GM19463 (cell line): ENCODE results near the gene ABCF1.
"Not testable (repeated sequence)": the region's sequence is repeated elsewhere in the genome, so short reads cannot be mapped to it uniquely, and the experiment has no call there.

Source experiments
- ATAC-seq: cut with Tn5 transposase; IDR thresholded peaks from one replicate; pipeline ENCODE4 v1.9.1; 2021; ENCODE audit warnings: mild to moderate bottlenecking, moderate library complexity; ENCODE audit not compliant: unreplicated experiment

Gene ABCF1

GRCh38 chr6:30571075-30571761 lies at the start of gene ABCF1:
TSS of gene ABCF1 (plus strand) at chr6:30571442. CDS start at chr6:30571488, 46 bp downstream.
- ATAC-seq, result peak; percentile 94

DNA sequence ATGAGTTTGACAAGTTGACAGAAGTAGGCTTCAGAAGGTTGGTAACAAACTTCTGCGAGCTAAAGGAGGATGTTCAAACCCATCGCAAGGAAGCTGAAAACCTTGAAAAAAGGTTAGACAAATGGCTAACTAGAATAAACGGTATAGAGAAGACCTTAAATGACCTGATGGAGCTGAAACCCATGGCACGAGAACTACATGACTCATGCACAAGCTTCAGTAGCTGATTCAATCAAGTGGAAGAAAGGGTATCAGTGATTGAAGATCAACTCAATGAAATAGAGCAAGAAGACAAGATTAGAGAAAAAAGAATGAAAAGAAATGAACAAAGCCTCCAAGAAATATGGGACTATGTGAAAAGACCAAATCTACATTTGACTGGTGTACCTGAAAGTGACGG lies 49.3 kb upstream of the ABCF1 start:
- ATAC-seq, result not testable (repeated sequence)

GRCh38 chr6:30526444-30526843 lies 44.8 kb upstream of the ABCF1 start:
- ATAC-seq, result not testable (repeated sequence)

- ATAC-seq, result not testable (repeated sequence)
Measured at GRCh38 chr6:30529349-30529875, 41.8 kb upstream of the ABCF1 start.

DNA sequence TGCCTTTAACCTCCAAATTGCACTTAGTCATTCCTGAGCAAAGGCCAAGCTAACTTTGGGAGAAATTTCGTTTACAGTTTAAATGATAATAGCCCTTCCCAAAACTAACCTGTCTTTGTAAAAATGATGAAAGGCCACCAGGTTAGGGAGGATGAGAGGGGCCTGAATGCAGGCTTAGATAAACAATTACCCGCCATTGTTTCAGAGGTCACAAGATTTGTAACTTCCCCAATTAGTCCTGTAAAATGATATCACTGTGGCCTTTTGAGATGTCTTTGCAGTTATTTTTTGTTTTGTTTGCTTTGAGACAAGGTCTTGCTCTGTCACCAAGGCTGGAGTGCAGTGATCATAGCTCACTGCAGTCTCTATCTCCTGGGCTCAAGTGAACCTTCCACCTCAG lies 41.2 kb upstream of the ABCF1 start:
- ATAC-seq, result no peak

GRCh38 chr6:30533460-30534294 lies 37.6 kb upstream of the ABCF1 start:
- ATAC-seq, result no peak

GRCh38 chr6:30537931-30538330 lies 33.3 kb upstream of the ABCF1 start:
- no peak for ATAC-seq

DNA sequence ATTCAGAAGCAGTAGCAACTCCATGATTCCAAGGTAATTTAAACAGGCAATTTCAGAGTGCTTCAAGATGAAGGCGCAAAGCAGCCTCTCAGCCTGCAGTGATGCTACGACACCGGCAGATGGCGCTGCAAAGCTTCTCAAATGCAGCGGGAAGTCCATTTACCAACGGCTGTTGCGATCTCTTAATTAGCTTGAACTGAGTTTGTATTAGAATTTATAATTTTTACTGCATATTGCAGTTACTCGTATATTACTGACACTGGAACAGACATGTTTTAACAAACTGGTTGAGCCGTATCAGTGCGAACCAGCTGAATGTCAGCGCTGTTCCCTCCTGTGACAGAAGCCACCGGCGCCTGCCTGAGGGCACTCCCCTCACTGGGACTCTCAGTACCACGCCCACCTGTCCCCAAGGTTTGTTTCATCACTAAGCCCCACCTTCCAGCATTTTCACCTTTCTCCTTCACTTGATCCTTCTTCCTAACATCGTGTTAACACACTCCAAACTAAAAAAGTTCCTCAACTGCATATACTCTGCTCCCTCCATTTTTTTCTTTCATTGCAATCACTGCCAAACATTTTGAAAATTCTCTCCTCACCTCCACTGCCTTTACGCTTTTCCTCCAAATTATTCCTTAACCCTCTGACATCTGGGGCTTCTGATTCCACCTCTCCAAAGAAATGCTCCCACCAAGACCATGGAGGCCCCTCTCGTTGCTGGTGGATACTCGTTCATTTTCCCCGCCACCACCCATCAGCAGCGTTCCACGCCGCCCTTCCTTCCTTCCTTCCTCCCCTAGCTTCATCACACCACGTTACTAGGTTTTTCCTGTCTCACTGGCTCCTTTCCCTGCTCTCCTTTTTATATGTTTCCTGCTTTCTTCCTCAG lies 29.5 kb upstream of the ABCF1 start:
- no peak for ATAC-seq

DNA sequence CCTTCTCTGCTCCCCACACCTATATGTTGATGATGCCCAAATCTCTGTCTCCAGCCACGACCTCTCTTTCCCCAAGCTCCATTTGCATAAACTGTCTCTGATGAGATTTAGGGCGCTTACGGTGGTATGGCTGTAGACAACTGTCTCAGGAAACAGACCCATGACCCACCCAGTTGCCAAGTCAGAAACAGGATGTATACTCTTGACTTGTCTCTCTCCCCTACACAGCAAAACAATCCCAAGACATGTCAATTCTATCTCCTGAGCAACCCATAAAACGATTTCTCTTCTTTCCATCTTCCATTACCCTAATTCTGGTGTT lies 28.9 kb upstream of the ABCF1 start:
- no peak for ATAC-seq

- no peak for ATAC-seq
Measured at GRCh38 chr6:30542915-30543314, 28.3 kb upstream of the ABCF1 start.

GRCh38 chr6:30543821-30544220 lies 27.4 kb upstream of the ABCF1 start:
- ATAC-seq, result no peak

GRCh38 chr6:30544666-30545272 lies 26.5 kb upstream of the ABCF1 start:
- ATAC-seq, result no peak

DNA sequence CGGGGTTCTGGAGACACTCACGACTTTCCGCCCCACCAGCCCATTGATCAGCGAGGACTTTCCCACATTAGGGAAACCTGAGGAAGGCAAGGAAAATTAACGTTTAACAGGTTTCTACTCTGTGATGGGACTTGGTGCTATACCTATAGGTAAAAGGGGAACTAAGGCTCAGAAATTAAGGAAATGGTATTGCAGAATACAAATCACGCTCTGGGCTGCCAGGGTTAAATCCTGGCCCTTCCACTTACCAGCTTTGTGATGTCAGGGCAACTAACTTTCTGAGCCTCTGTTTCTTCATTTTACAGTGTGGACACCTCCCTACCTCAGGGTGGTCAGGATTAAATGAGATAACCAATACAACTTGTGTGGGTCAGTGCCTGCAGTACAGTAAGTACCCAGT lies 23.8 kb upstream of the ABCF1 start:
- no peak for ATAC-seq

GRCh38 chr6:30548375-30548774 lies 22.9 kb upstream of the ABCF1 start:
- no peak for ATAC-seq

- no peak for ATAC-seq
Measured at GRCh38 chr6:30554404-30554803, 16.8 kb upstream of the ABCF1 start.

- ATAC-seq, result no peak
Measured at GRCh38 chr6:30554962-30555815, 16.1 kb upstream of the ABCF1 start.

DNA sequence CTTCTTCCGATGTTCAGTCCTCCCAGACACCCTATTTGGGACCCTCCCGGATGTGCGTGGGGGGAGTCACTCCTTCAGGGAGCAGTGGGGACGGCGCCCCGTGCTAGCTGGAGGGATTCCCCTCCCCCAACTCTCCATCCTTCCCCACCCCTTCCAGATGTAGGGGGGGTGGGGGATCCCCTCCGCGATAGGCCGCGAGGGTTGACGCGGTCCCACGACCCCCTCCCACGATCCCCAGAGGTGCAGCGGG lies 15.5 kb upstream of the ABCF1 start:
- ATAC-seq, result no peak

- ATAC-seq, result peak; percentile 77
Measured at GRCh38 chr6:30556066-30556905, 15.0 kb upstream of the ABCF1 start, which contains the start of gene GNL1. TSS of gene GNL1 (minus strand) at chr6:30556489. CDS start at chr6:30556203, 286 bp downstream.
